HepG2 (cell line): ENCODE results near the gene ANTXR1. TPM values are rescaled to one million over a fixed set of nuclear protein-coding genes. Genes with fewer than 3 reads are reported as not detected.
A peak's percentile ranks its signal among the peaks of the same experiment; 100 is the strongest.

Source experiments
- AGO2 ChIP-seq: fragments of 200-400 bp; formaldehyde crosslinking; optimal IDR thresholded peaks from 2 replicates; pipeline ENCODE3; 2017; ENCODE audit warnings: mild to moderate bottlenecking, low read depth, low read length, moderate library complexity
- AKAP8 ChIP-seq: sonication (generic); formaldehyde crosslinking; IDR thresholded peaks from 2 replicates; pipeline ENCODE4 v1.5.1; 2020; ENCODE audit warnings: mild to moderate bottlenecking, missing genetic modification reagents
- ARNT ChIP-seq: fragments of 450-650 bp; IDR thresholded peaks from 2 replicates; pipeline ENCODE4 v1.6.1; 2017
- ETV5 ChIP-seq: IDR thresholded peaks from 2 replicates; pipeline ENCODE4 v1.6.1; 2018; ENCODE audit warnings: missing biosample characterization, missing genetic modification reagents, inconsistent platforms, borderline replicate concordance
- MIXL1 ChIP-seq: IDR thresholded peaks from 2 replicates; pipeline ENCODE4 v1.6.1; 2016
- PRMT3 ChIP-seq: sonication (generic); formaldehyde crosslinking; IDR thresholded peaks from 2 replicates; pipeline ENCODE4 v1.8.1; 2022; ENCODE audit warnings: low read depth, mild to moderate bottlenecking, moderate library complexity, missing genetic modification reagents, borderline replicate concordance
- SATB2 ChIP-seq: sonication (generic); formaldehyde crosslinking; IDR thresholded peaks from 2 replicates; pipeline ENCODE4 v1.5.0; 2020; ENCODE audit warnings: missing genetic modification reagents
- SRSF9 ChIP-seq: fragments of 200-400 bp; formaldehyde crosslinking; IDR thresholded peaks from 2 replicates; pipeline ENCODE4 v1.6.1; 2018; ENCODE audit warnings: borderline replicate concordance, mild to moderate bottlenecking, low read depth, low read length; ENCODE audit not compliant: insufficient read depth, poor library complexity, severe bottlenecking
- YEATS4 ChIP-seq: sonication (generic); formaldehyde crosslinking; IDR thresholded peaks from 2 replicates; pipeline ENCODE4 v1.4.0; 2020; ENCODE audit warnings: missing genetic modification reagents, borderline replicate concordance
- ZBTB21 ChIP-seq: sonication (generic); formaldehyde crosslinking; IDR thresholded peaks from 2 replicates; pipeline ENCODE4 v1.4.0; 2020; ENCODE audit warnings: missing genetic modification reagents
- ZNF33B ChIP-seq: sonication (generic); formaldehyde crosslinking; IDR thresholded peaks from 2 replicates; pipeline ENCODE4 v1.5.1; 2020; ENCODE audit warnings: mild to moderate bottlenecking, missing genetic modification reagents
- ZNF567 ChIP-seq: sonication (generic); formaldehyde crosslinking; IDR thresholded peaks from 2 replicates; pipeline ENCODE4 v1.8.1; 2023; ENCODE audit warnings: mild to moderate bottlenecking, missing genetic modification reagents, borderline replicate concordance
- ZNF788 ChIP-seq: sonication (generic); formaldehyde crosslinking; IDR thresholded peaks from 2 replicates; pipeline ENCODE4 v1.5.0; 2020; ENCODE audit warnings: mild to moderate bottlenecking, missing genetic modification reagents, borderline replicate concordance
- ZNF841 ChIP-seq: sonication (generic); formaldehyde crosslinking; IDR thresholded peaks from 2 replicates; pipeline ENCODE4 v1.8.1; 2023; ENCODE audit warnings: missing genetic modification reagents, borderline replicate concordance
- polyA plus RNA-seq, 8 experiments: library from polyadenylated mRNA; depleted of rRNA in 3 of 8; stranded (reverse) in 7 of 8; unstranded in 1 of 8; fragments of >200 nt; fragmentation: Illumina TruSeq in 4 of 8; extraction: Trizol in 4 of 8; gene quantifications; 2 replicates each; pipeline versions ENCODE4 v1.2.1 to v1.2.3, GENCODE V29; 2011 to 2016; ENCODE audit warnings: low read depth in 4 of 8, missing spikeins in 1 of 8, mixed read lengths in 1 of 8; ENCODE audit not compliant: insufficient read depth in 1 of 8
- total RNA-seq, 5 experiments: library from RNA; depleted of rRNA; stranded (reverse); fragments of >200 nt; fragmentation: Illumina TruSeq; extraction: Trizol; gene quantifications; 2 replicates each; pipeline ENCODE4 v1.2.3, GENCODE V29; 2016; ENCODE audit warnings: low read depth in 1 of 5
- TF ChIP-seq, protein P1 (sequence below): sonication (generic); formaldehyde crosslinking; conservative IDR thresholded peaks from 2 replicates; pipeline ENCODE4 v1.8.0; 2022; ENCODE audit warnings: mild to moderate bottlenecking, moderate library complexity, missing genetic modification reagents
- TF ChIP-seq, protein P2 (sequence below), 2 experiments: fragments of 450-650 bp in 1 of 2; sonication (generic) in 1 of 2; formaldehyde crosslinking in 1 of 2; IDR thresholded peaks; 2 replicates each; pipeline versions ENCODE4 v1.6.1 to v1.8.0; 2016 to 2022; ENCODE audit warnings: antibody characterized with exemption in 1 of 2, mild to moderate bottlenecking in 1 of 2, missing genetic modification reagents in 1 of 2

ANTXR1 gene
- total and polyA plus RNA-seq, 2 of the 13 experiments (the other 11 are each of a cell fraction or from before 2014, with no cell fraction given) = 4.5 to 12.7 TPM

DNA sequence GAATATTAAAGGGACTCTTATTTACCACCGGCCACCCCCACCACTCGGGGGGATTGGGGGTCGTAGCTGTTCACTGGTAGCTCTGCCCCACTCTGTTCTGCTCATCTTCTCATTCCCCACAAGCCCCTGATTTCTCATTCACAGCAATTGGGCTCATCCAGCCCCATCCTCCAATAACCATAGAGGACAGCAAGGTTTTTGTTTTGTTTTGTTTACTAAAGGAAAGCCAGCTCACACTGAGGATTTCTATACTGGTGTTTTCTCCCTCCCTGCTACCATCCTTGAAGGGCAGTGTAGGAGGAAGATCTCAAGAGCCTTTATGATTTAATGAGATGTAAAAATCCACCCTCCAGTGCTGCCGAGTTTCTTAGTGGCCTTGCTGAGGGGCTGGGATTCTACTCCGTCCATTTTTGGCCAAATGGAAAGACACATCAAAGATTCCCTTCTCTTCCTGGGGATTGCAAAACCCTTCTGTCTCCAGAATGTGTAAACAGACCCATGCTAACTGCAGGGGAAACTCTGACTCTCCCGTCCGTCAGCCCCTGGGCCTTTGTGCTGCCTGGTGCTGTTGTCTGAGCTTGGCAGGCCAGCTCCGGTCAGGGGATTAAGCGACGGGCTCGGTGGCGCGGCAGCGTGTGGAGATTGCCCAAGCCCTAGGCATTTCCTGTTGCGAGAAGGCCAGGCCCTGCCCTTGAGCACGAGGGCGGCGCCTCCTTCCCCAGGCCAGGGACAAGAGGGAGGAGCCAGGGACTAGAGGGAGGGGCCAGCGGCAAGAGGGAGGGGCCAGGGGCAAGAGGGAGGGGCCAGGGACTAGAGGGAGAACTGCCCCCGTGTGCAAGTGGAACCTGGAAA, 165.0 kb downstream of the ANTXR1 start (continued):
- TF ChIP-seq, protein P1, sequence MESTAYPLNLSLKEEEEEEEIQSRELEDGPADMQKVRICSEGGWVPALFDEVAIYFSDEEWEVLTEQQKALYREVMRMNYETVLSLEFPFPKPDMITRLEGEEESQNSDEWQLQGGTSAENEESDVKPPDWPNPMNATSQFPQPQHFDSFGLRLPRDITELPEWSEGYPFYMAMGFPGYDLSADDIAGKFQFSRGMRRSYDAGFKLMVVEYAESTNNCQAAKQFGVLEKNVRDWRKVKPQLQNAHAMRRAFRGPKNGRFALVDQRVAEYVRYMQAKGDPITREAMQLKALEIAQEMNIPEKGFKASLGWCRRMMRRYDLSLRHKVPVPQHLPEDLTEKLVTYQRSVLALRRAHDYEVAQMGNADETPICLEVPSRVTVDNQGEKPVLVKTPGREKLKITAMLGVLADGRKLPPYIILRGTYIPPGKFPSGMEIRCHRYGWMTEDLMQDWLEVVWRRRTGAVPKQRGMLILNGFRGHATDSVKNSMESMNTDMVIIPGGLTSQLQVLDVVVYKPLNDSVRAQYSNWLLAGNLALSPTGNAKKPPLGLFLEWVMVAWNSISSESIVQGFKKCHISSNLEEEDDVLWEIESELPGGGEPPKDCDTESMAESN (CRISPR knock-in tag) = peak; percentile 99
- TF ChIP-seq ZNF841 = no peak
- peak; percentile 98 for TF ChIP-seq AKAP8 (CRISPR knock-in tag)
- TF ChIP-seq ZNF788 = peak; percentile 100; the same call in 1 of the 2 replicates
- TF ChIP-seq AGO2 = peak; percentile 58
- no peak for TF ChIP-seq SRSF9
- no peak for TF ChIP-seq ARNT
- peak; percentile 97 for TF ChIP-seq YEATS4
- no peak for TF ChIP-seq ZNF33B (CRISPR knock-in tag)
- peak; percentile 100 for TF ChIP-seq ETV5 (CRISPR knock-in tag)
- TF ChIP-seq ZNF567 = peak; percentile 93; the same call in 1 of the 2 replicates
- TF ChIP-seq MIXL1 (CRISPR knock-in tag) = peak; percentile 96; the same call in 1 of the 2 replicates
- TF ChIP-seq, protein P2, sequence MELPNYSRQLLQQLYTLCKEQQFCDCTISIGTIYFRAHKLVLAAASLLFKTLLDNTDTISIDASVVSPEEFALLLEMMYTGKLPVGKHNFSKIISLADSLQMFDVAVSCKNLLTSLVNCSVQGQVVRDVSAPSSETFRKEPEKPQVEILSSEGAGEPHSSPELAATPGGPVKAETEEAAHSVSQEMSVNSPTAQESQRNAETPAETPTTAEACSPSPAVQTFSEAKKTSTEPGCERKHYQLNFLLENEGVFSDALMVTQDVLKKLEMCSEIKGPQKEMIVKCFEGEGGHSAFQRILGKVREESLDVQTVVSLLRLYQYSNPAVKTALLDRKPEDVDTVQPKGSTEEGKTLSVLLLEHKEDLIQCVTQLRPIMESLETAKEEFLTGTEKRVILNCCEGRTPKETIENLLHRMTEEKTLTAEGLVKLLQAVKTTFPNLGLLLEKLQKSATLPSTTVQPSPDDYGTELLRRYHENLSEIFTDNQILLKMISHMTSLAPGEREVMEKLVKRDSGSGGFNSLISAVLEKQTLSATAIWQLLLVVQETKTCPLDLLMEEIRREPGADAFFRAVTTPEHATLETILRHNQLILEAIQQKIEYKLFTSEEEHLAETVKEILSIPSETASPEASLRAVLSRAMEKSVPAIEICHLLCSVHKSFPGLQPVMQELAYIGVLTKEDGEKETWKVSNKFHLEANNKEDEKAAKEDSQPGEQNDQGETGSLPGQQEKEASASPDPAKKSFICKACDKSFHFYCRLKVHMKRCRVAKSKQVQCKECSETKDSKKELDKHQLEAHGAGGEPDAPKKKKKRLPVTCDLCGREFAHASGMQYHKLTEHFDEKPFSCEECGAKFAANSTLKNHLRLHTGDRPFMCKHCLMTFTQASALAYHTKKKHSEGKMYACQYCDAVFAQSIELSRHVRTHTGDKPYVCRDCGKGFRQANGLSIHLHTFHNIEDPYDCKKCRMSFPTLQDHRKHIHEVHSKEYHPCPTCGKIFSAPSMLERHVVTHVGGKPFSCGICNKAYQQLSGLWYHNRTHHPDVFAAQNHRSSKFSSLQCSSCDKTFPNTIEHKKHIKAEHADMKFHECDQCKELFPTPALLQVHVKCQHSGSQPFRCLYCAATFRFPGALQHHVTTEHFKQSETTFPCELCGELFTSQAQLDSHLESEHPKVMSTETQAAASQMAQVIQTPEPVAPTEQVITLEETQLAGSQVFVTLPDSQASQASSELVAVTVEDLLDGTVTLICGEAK (IDR thresholded peaks at IDR 0.05) = no peak
- TF ChIP-seq, protein P2 (CRISPR knock-in tag; IDR thresholded peaks at IDR 0.05) = peak; percentile 91
- TF ChIP-seq ZBTB21 (CRISPR knock-in tag) = peak; percentile 56; the same call in 1 of the 2 replicates
- TF ChIP-seq SATB2 = no peak
- no peak for TF ChIP-seq PRMT3 (CRISPR knock-in tag)
